ENCODE data around the gene DSE.

The DSE gene

DNA sequence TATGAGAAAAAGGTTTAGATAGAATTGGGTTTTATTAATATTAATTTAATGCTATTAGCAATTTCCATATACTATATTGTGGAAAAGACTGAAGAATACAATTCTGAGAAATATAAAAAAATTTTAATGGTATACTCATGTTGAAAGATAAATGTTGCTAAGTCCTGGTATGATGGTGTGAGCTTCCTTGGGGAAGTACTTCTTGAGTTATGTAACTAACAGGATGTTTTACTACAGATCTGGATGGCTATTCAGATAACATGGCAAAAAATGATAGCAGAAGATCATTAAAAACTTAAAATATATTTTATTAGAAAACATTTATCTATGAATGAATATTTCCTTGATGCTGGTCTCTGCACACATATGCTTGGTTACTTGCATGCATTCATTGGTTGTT is 66.9 kb downstream of the DSE start:
- no peak for DNase-seq
- H3K27ac ChIP-seq (ENCODE audit: low read length) = no peak overlapping the region
- H3K4me1 ChIP-seq (ENCODE audit: insufficient read depth, low read length) = no peaks in the 10 kb centered on the region
- no peak overlapping the region for H3K9ac ChIP-seq (ENCODE audit: low read depth, low read length)
- no peak overlapping the region for H2AFZ ChIP-seq (ENCODE audit: low read depth, low read length)
- H3K9me3 ChIP-seq (ENCODE audit: insufficient read depth, low read length, severe bottlenecking) = no peaks in the 10 kb centered on the region
- no peaks in the 10 kb centered on the region for H3K27me3 ChIP-seq (ENCODE audit: insufficient read depth, low read length, poor library complexity)
- no peak overlapping the region for H3K4me3 ChIP-seq (ENCODE audit: low read depth in 1 of 2, low read length in 2 of 2)
- TF ChIP-seq, protein P1, sequence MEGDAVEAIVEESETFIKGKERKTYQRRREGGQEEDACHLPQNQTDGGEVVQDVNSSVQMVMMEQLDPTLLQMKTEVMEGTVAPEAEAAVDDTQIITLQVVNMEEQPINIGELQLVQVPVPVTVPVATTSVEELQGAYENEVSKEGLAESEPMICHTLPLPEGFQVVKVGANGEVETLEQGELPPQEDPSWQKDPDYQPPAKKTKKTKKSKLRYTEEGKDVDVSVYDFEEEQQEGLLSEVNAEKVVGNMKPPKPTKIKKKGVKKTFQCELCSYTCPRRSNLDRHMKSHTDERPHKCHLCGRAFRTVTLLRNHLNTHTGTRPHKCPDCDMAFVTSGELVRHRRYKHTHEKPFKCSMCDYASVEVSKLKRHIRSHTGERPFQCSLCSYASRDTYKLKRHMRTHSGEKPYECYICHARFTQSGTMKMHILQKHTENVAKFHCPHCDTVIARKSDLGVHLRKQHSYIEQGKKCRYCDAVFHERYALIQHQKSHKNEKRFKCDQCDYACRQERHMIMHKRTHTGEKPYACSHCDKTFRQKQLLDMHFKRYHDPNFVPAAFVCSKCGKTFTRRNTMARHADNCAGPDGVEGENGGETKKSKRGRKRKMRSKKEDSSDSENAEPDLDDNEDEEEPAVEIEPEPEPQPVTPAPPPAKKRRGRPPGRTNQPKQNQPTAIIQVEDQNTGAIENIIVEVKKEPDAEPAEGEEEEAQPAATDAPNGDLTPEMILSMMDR (IDR thresholded peaks at IDR 0.05; ENCODE audit: borderline replicate concordance, extremely low read depth, low read length, poor library complexity, severe bottlenecking) = no peak
- no peak for TF ChIP-seq EZH2 (IDR thresholded peaks at IDR 0.05; ENCODE audit: borderline replicate concordance, low read depth, low read length, severe bottlenecking)
- H3K79me2 ChIP-seq (ENCODE audit: insufficient read depth, low read length) = no peaks in the 10 kb centered on the region
- H4K20me1 ChIP-seq (ENCODE audit: insufficient read depth, low read length) = no peaks in the 10 kb centered on the region
- no peak for ATAC-seq (ENCODE audit: insufficient read depth, low read depth)
- H3K4me2 ChIP-seq (ENCODE audit: insufficient read depth, low read length) = no peak overlapping the region
- no peaks in the 10 kb centered on the region for H3K36me3 ChIP-seq (ENCODE audit: insufficient read depth, low read length)

DNA sequence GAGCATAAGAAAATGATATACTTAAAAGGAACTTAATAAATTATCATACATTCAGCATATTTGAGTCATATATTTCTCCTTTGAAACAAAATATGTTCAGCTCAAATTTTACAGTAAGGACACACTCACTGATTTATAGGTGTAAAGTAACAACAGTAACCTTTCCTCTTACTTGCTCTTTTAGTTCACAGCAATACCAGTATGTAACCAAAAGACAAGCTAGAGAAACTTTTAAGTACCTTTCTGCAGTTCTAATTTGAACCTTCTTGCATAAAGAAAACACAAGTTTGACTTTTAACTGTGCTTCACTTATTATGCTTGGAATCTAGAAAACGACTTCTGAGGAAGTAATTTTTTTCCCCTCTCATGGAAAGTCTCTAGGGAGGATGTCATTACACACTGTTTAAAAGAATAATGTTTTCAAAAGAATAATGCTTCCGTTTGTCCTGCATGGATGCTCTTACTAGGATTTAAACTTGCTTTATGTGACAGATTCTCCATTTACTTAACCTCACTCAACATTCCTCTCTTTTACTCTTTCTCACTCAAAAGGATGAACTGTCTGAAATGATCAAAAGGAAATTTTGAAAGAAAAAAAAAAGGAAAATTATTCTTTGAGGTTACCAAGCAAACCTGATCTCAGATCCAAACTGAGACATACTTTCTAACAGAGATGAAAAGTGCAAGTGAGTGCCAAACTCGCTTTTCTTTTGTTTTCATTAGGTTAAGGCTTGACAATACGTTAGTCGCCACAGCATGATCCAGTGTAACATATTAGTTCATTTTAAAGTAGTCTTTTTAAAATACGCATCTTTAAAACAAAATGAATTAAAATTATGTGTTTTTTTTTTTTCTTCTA is 68.1 kb downstream of the DSE start:
- Histone ChIP-seq H3K4me2 (ENCODE audit: insufficient read depth, low read length) (no peak overlapping the region), H3K9ac (ENCODE audit: low read depth, low read length) (no peak overlapping the region), H3K4me1 (ENCODE audit: insufficient read depth, low read length) (no peaks in the 10 kb centered on the region), H3K36me3 (ENCODE audit: insufficient read depth, low read length) (no peaks in the 10 kb centered on the region), H3K79me2 (ENCODE audit: insufficient read depth, low read length) (no peaks in the 10 kb centered on the region), H4K20me1 (ENCODE audit: insufficient read depth, low read length) (no peaks in the 10 kb centered on the region), H3K4me3 (ENCODE audit: low read depth in 1 of 2, low read length in 2 of 2) (no peak overlapping the region), H3K27me3 (ENCODE audit: insufficient read depth, low read length, poor library complexity) (no peaks in the 10 kb centered on the region), H3K9me3 (ENCODE audit: insufficient read depth, low read length, severe bottlenecking) (no peaks in the 10 kb centered on the region), H3K27ac (ENCODE audit: low read length) (no peak overlapping the region), H2AFZ (ENCODE audit: low read depth, low read length) (no peak overlapping the region)
- DNase-seq (no peak), ATAC-seq (ENCODE audit: insufficient read depth, low read depth) (no peak)
- no peak for TF ChIP-seq EZH2 (IDR thresholded peaks at IDR 0.05; ENCODE audit: borderline replicate concordance, low read depth, low read length, severe bottlenecking)
- TF ChIP-seq, protein P1 (IDR thresholded peaks at IDR 0.05; ENCODE audit: borderline replicate concordance, extremely low read depth, low read length, poor library complexity, severe bottlenecking) = no peak

DNA sequence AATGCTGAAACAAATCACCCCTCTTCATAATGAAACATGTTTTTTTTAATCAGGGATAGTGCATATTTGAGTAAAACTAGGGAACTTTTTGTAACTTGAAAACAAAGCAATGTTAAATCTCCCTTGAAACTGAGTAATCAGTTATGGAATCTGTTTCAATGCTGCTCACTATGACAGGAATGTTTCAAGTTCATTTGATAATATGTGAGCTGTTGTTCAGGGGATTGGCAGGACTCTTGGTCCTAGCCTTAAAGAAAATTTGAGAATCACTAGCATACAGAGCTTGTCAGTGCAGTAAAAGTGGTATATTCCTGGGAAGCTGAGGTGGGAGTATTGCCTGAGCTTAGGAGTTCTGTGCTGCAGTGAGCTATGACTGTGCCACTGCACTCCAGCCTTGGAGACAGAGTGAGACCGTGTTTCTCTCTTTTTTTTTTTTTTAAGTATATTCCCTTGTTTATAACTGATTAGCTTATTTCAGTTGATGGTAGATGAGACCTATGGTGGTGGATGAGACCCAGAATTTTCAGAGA is 68.8 kb downstream of the DSE start:
- no peaks in the 10 kb centered on the region for H3K79me2 ChIP-seq (ENCODE audit: insufficient read depth, low read length)
- no peaks in the 10 kb centered on the region for H4K20me1 ChIP-seq (ENCODE audit: insufficient read depth, low read length)
- H3K4me2 ChIP-seq (ENCODE audit: insufficient read depth, low read length) = no peak overlapping the region
- H3K4me3 ChIP-seq (ENCODE audit: low read depth in 1 of 2, low read length in 2 of 2) = no peak overlapping the region
- H3K9ac ChIP-seq (ENCODE audit: low read depth, low read length) = no peak overlapping the region
- H2AFZ ChIP-seq (ENCODE audit: low read depth, low read length) = no peak overlapping the region
- peaks cover 4% of the 10 kb centered on the region; the same call in 1 of the 2 replicates for H3K4me1 ChIP-seq (ENCODE audit: insufficient read depth, low read length)
- no peaks in the 10 kb centered on the region for H3K27me3 ChIP-seq (ENCODE audit: insufficient read depth, low read length, poor library complexity)
- H3K27ac ChIP-seq (ENCODE audit: low read length) = no peak overlapping the region
- no peaks in the 10 kb centered on the region for H3K9me3 ChIP-seq (ENCODE audit: insufficient read depth, low read length, severe bottlenecking)
- no peak for TF ChIP-seq EZH2 (IDR thresholded peaks at IDR 0.05; ENCODE audit: borderline replicate concordance, low read depth, low read length, severe bottlenecking)
- TF ChIP-seq, protein P1 (IDR thresholded peaks at IDR 0.05; ENCODE audit: borderline replicate concordance, extremely low read depth, low read length, poor library complexity, severe bottlenecking) = no peak
- no peak for DNase-seq
- ATAC-seq (ENCODE audit: insufficient read depth, low read depth) = no peak
- no peaks in the 10 kb centered on the region for H3K36me3 ChIP-seq (ENCODE audit: insufficient read depth, low read length)
